ENCODE results near the gene SLC5A6.
"Not testable (repeated sequence)": the region's sequence is repeated elsewhere in the genome, so short reads cannot be mapped to it uniquely, and the experiment has no call there.

SLC5A6 gene

GRCh38 chr2:27203741-27204140 is 8.3 kb downstream of the SLC5A6 start:
- no peak for DNase-seq

- no peak for DNase-seq
Measured at GRCh38 chr2:27202854-27203253, 9.2 kb downstream of the SLC5A6 start.

GRCh38 chr2:27201675-27202074 is 10.4 kb downstream of the SLC5A6 start:
- DNase-seq: no peak

GRCh38 chr2:27199241-27199640 is 12.8 kb downstream of the SLC5A6 start:
- no peak for DNase-seq

GRCh38 chr2:27198627-27199026 is 13.4 kb downstream of the SLC5A6 start:
- no peak for DNase-seq

- DNase-seq: not testable (repeated sequence)
Measured at GRCh38 chr2:27198068-27198467, 14.0 kb downstream of the SLC5A6 start.

GRCh38 chr2:27195799-27196198 is 16.3 kb downstream of the SLC5A6 start:
- DNase-seq: not testable (repeated sequence)

GRCh38 chr2:27194538-27195354 is 17.3 kb downstream of the SLC5A6 start:
- no peak for DNase-seq

GRCh38 chr2:27191070-27191829 is 20.8 kb downstream of the SLC5A6 start:
- peak; percentile 22 for DNase-seq

GRCh38 chr2:27189989-27190388 is 22.1 kb downstream of the SLC5A6 start:
- DNase-seq: no peak

GRCh38 chr2:27186613-27187345 is 25.3 kb downstream of the SLC5A6 start:
- no peak for DNase-seq

- DNase-seq: no peak
Measured at GRCh38 chr2:27185331-27186026, 26.6 kb downstream of the SLC5A6 start.

GRCh38 chr2:27184115-27184514 is 28.0 kb downstream of the SLC5A6 start:
- no peak for DNase-seq

GRCh38 chr2:27182346-27182745 is 29.7 kb downstream of the SLC5A6 start:
- DNase-seq: no peak

- no peak for DNase-seq
Measured at GRCh38 chr2:27179344-27180000, 32.6 kb downstream of the SLC5A6 start.

GRCh38 chr2:27178469-27178868 is 33.6 kb downstream of the SLC5A6 start:
- no peak for DNase-seq

- DNase-seq: no peak
Measured at GRCh38 chr2:27177441-27178351, 34.4 kb downstream of the SLC5A6 start.

- not testable (repeated sequence) for DNase-seq
Measured at GRCh38 chr2:27175781-27176180, 36.3 kb downstream of the SLC5A6 start.

GRCh38 chr2:27175330-27175729 is 36.7 kb downstream of the SLC5A6 start:
- DNase-seq: no peak

- no peak for DNase-seq
Measured at GRCh38 chr2:27174638-27175037, 37.4 kb downstream of the SLC5A6 start.

- DNase-seq: no peak
Measured at GRCh38 chr2:27171351-27171848, 40.7 kb downstream of the SLC5A6 start.

Data from activated naive CD4-positive, alpha-beta T cell treated with Interleukin-2 at 50 U/mL for 16 hours (primary cell).